Measurements from ENCODE around the gene DUSP12. TPM values are rescaled to one million over a fixed set of nuclear protein-coding genes. Genes with fewer than 3 reads are reported as not detected.

The DUSP12 gene
- total and polyA plus RNA-seq, 2 donors (not counting 1 experiment from before 2014, with no cell fraction given), result 35.6 to 35.8 TPM

GRCh38 chr1:161799792-161800191 is 50.2 kb downstream of the DUSP12 start:
- no peak for TF ChIP-seq CTCF (conservative IDR thresholded peaks at IDR 0.05 in 1 of 2, IDR thresholded peaks at IDR 0.05 in 1 of 2; ENCODE audit: low read depth in 1 of 2, low read length in 2 of 2)
- TF ChIP-seq EZH2 (IDR thresholded peaks at IDR 0.05; ENCODE audit: low read length, missing control alignments), result no peak
- H4K20me1 ChIP-seq (ENCODE audit: control insufficient read depth, extremely low read depth, insufficient read depth, low read length), result no peaks in the 10 kb centered on the region
- DNase-seq (ENCODE audit: low read depth in 2 of 2), result no peak
- H3K36me3 ChIP-seq (ENCODE audit: control insufficient read depth, insufficient read depth, low read length), result no peaks in the 10 kb centered on the region
- H3K9me3 ChIP-seq (ENCODE audit: control insufficient read depth, insufficient read depth, low read depth, low read length), result no peaks in the 10 kb centered on the region
- no peak overlapping the region for H2AFZ ChIP-seq (ENCODE audit: low read length)
- H3K9ac ChIP-seq (ENCODE audit: insufficient read depth, low read length), result no peak overlapping the region
- H3K4me2 ChIP-seq (ENCODE audit: extremely low read depth, insufficient read depth, low read length), result no peak overlapping the region
- no peaks in the 10 kb centered on the region for H3K4me1 ChIP-seq (ENCODE audit: control insufficient read depth, extremely low read depth, insufficient read depth, low read length)
- no peaks in the 10 kb centered on the region for H3K27me3 ChIP-seq (ENCODE audit: control insufficient read depth, insufficient read depth, low read length)
- no peak overlapping the region for H3K4me3 ChIP-seq (replicated peaks in 1 of 4; ENCODE audit: control extremely low read depth in 1 of 4, insufficient read depth in 1 of 4, low read depth in 3 of 4, low read length in 4 of 4)
- no peak overlapping the region for H3K27ac ChIP-seq (ENCODE audit: insufficient read depth, low read length)
- H3K79me2 ChIP-seq (ENCODE audit: control insufficient read depth, insufficient read depth, low read length), result no peaks in the 10 kb centered on the region

- H3K4me2 ChIP-seq (ENCODE audit: extremely low read depth, insufficient read depth, low read length), result no peak overlapping the region
- no peaks in the 10 kb centered on the region for H4K20me1 ChIP-seq (ENCODE audit: control insufficient read depth, extremely low read depth, insufficient read depth, low read length)
- no peaks in the 10 kb centered on the region for H3K9me3 ChIP-seq (ENCODE audit: control insufficient read depth, insufficient read depth, low read depth, low read length)
- no peaks in the 10 kb centered on the region for H3K27me3 ChIP-seq (ENCODE audit: control insufficient read depth, insufficient read depth, low read length)
- no peak overlapping the region for H3K27ac ChIP-seq (ENCODE audit: insufficient read depth, low read length)
- no peaks in the 10 kb centered on the region for H3K36me3 ChIP-seq (ENCODE audit: control insufficient read depth, insufficient read depth, low read length)
- H3K4me1 ChIP-seq (ENCODE audit: control insufficient read depth, extremely low read depth, insufficient read depth, low read length), result no peaks in the 10 kb centered on the region
- H2AFZ ChIP-seq (ENCODE audit: low read length), result no peak overlapping the region
- TF ChIP-seq CTCF (conservative IDR thresholded peaks at IDR 0.05 in 1 of 2, IDR thresholded peaks at IDR 0.05 in 1 of 2; ENCODE audit: low read depth in 1 of 2, low read length in 2 of 2) (no peak), EZH2 (IDR thresholded peaks at IDR 0.05; ENCODE audit: low read length, missing control alignments) (no peak)
- DNase-seq (ENCODE audit: low read depth in 2 of 2), result peak in 1 of 2 donors; percentile 33
- H3K9ac ChIP-seq (ENCODE audit: insufficient read depth, low read length), result no peak overlapping the region
- no peak overlapping the region for H3K4me3 ChIP-seq (replicated peaks in 1 of 4; ENCODE audit: control extremely low read depth in 1 of 4, insufficient read depth in 1 of 4, low read depth in 3 of 4, low read length in 4 of 4)
- no peaks in the 10 kb centered on the region for H3K79me2 ChIP-seq (ENCODE audit: control insufficient read depth, insufficient read depth, low read length)
These were observed 52.4 kb downstream of the DUSP12 start for GRCh38 chr1:161801955-161802354.

DNA sequence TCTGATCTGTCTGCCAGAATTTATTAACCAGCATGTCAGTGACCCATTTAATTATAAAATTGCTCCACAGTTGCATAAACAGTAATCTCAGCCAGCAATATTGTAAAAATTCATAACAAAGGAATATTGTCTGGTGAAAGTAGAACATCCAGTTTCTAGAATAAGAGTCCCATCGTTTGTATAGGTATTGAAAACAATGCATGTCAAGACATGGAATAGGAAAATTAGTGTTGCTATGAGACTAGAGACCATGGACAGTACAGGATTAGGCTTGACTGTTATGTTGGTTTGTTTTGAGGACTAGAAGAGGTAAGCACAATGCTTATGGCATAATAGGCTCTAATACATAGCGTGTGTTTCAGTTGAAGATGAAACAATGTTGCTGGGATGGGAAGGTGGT is 53.6 kb downstream of the DUSP12 start:
- no peak overlapping the region for H2AFZ ChIP-seq (ENCODE audit: low read length)
- no peaks in the 10 kb centered on the region for H3K79me2 ChIP-seq (ENCODE audit: control insufficient read depth, insufficient read depth, low read length)
- no peak overlapping the region for H3K27ac ChIP-seq (ENCODE audit: insufficient read depth, low read length)
- no peak overlapping the region for H3K4me2 ChIP-seq (ENCODE audit: extremely low read depth, insufficient read depth, low read length)
- TF ChIP-seq EZH2 (IDR thresholded peaks at IDR 0.05; ENCODE audit: low read length, missing control alignments) (no peak), CTCF (conservative IDR thresholded peaks at IDR 0.05 in 1 of 2, IDR thresholded peaks at IDR 0.05 in 1 of 2; ENCODE audit: low read depth in 1 of 2, low read length in 2 of 2) (no peak)
- H3K4me3 ChIP-seq (replicated peaks in 1 of 4; ENCODE audit: control extremely low read depth in 1 of 4, insufficient read depth in 1 of 4, low read depth in 3 of 4, low read length in 4 of 4), result no peak overlapping the region
- DNase-seq (ENCODE audit: low read depth in 2 of 2), result no peak
- H3K36me3 ChIP-seq (ENCODE audit: control insufficient read depth, insufficient read depth, low read length), result no peaks in the 10 kb centered on the region
- no peaks in the 10 kb centered on the region for H3K9me3 ChIP-seq (ENCODE audit: control insufficient read depth, insufficient read depth, low read depth, low read length)
- no peak overlapping the region for H3K9ac ChIP-seq (ENCODE audit: insufficient read depth, low read length)
- H4K20me1 ChIP-seq (ENCODE audit: control insufficient read depth, extremely low read depth, insufficient read depth, low read length), result no peaks in the 10 kb centered on the region
- H3K27me3 ChIP-seq (ENCODE audit: control insufficient read depth, insufficient read depth, low read length), result no peaks in the 10 kb centered on the region
- no peaks in the 10 kb centered on the region for H3K4me1 ChIP-seq (ENCODE audit: control insufficient read depth, extremely low read depth, insufficient read depth, low read length)
